ENCODE data around the gene SLC35F2. TPM values are rescaled to one million over a fixed set of nuclear protein-coding genes. Genes with fewer than 3 reads are reported as not detected.

Gene SLC35F2
- total and polyA plus RNA-seq, 2 of the 8 experiments (the other 6 are each of a cell fraction or from before 2014, with no cell fraction given) = 15.1 to 29.7 TPM

GRCh38 chr11:107819361-107820014, 39.1 kb downstream of the SLC35F2 start:
- Histone ChIP-seq H3K36me3 (ENCODE audit: control insufficient read depth in 2 of 4, insufficient read depth in 4 of 4, low read length in 3 of 4) (no peaks in the 10 kb centered on the region; a peak in 1 of 8 replicates), H3K23ac (ENCODE audit: insufficient read length) (no peak overlapping the region), H3K18ac (ENCODE audit: extremely low read depth, low read length) (no peak overlapping the region), H3K14ac (ENCODE audit: insufficient read length) (no peak overlapping the region), H2AK5ac (ENCODE audit: low read depth, low read length) (peak overlapping the region; percentile 65; the same call in 1 of the 2 replicates), H2BK15ac (ENCODE audit: low read length) (no peak overlapping the region), H2BK5ac (ENCODE audit: low read depth, low read length) (no peak overlapping the region), H3K4me2 (ENCODE audit: insufficient read depth in 1 of 2, low read depth in 2 of 2, low read length in 2 of 2) (no peak overlapping the region), H2BK12ac (ENCODE audit: low read depth, low read length) (no peak overlapping the region), H4K20me1 (replicated peaks in 1 of 2; ENCODE audit: control insufficient read depth in 1 of 2, insufficient read depth in 2 of 2, low read length in 2 of 2) (peaks cover 0 to 2% of the 10 kb centered on the region in 2 experiments), H3K4ac (replicated peaks; ENCODE audit: insufficient read length, low read depth, low read length) (no peak overlapping the region), H3K56ac (replicated peaks; ENCODE audit: insufficient read length, low read depth, low read length) (no peak overlapping the region), H3K9ac (replicated peaks in 1 of 4; ENCODE audit: extremely low read depth in 1 of 4, low read depth in 3 of 4, low read length in 3 of 4) (no peak overlapping the region), H2AFZ (ENCODE audit: low read length) (no peak overlapping the region), H3K4me3 (ENCODE audit: extremely low read depth in 1 of 4, insufficient read depth in 2 of 4, low read depth in 3 of 4, low read length in 4 of 4) (no peak overlapping the region), H4K5ac (ENCODE audit: insufficient read length, low read depth, low read length) (no peak overlapping the region), H4K91ac (replicated peaks; ENCODE audit: insufficient read length, low read length) (no peak overlapping the region), H3K27me3 (replicated peaks in 1 of 4; ENCODE audit: control insufficient read depth in 3 of 4, extremely low read depth in 1 of 4, insufficient read depth in 3 of 4, low read length in 3 of 4) (no peaks in the 10 kb centered on the region), H3K79me1 (ENCODE audit: low read depth, low read length) (no peaks in the 10 kb centered on the region; the same call in 1 of the 2 replicates), H3K27ac (ENCODE audit: low read depth, low read length) (no peak overlapping the region), H3K9me3 (ENCODE audit: insufficient read depth in 2 of 2, low read depth in 1 of 2, low read length in 1 of 2) (no peaks in the 10 kb centered on the region), H3K23me2 (ENCODE audit: low read depth, low read length) (no peaks in the 10 kb centered on the region; the same call in 1 of the 2 replicates), H2BK20ac (ENCODE audit: low read length) (no peak overlapping the region), H4K8ac (ENCODE audit: extremely low read depth, insufficient read depth, low read length) (no peak overlapping the region), H3K79me2 (ENCODE audit: control insufficient read depth in 1 of 2, insufficient read depth in 2 of 2, low read length in 2 of 2) (no peaks in the 10 kb centered on the region), H3K4me1 (replicated peaks in 1 of 4; ENCODE audit: control insufficient read depth in 3 of 4, insufficient read depth in 4 of 4, low read length in 3 of 4) (no peaks in the 10 kb centered on the region), H2BK120ac (replicated peaks; ENCODE audit: low read depth, low read length) (no peak overlapping the region)
- FAIRE-seq = no peak
- CTCF ChIA-PET (ENCODE audit: partially characterized antibody) = interaction anchor here (0.8 kb wide), 1 partner anchor 41 kb away, joined by 3 read pairs; no protein-coding TSS in a partner anchor
- POLR2A ChIA-PET (ENCODE audit: partially characterized antibody) = no interaction called here
- WGBS, 2 experiments (ENCODE audit: extremely low coverage in 1 of 2, insufficient coverage in 1 of 2, insufficient read length in 1 of 2, insufficient replicate concordance in 2 of 2, low coverage in 1 of 2, low lambda C conversion rate in 2 of 2, missing lambda C conversion rate in 1 of 2) = 89% methylated on average over 5 of the region's 5 CpGs; no CpG with 5 or more reads in 1 of the 2 experiments
- no peak for DNase-seq (ENCODE audit: low read depth in 1 of 2, low spot score in 2 of 2)
- no peak for TF ChIP-seq HDAC2 (IDR thresholded peaks at IDR 0.05; ENCODE audit: borderline replicate concordance in 1 of 2, low read depth in 2 of 2, low read length in 2 of 2)
- TF ChIP-seq POLR2AphosphoS5 (IDR thresholded peaks at IDR 0.05; ENCODE audit: low read depth, low read length) = no peak
- no peak for TF ChIP-seq TAF1 (IDR thresholded peaks at IDR 0.05; ENCODE audit: low read depth, low read length)
- TF ChIP-seq EP300 (IDR thresholded peaks at IDR 0.05; ENCODE audit: borderline replicate concordance in 1 of 2, low read depth in 2 of 2, low read length in 2 of 2) = no peak
- TF ChIP-seq CEBPB (IDR thresholded peaks at IDR 0.05; ENCODE audit: low read depth, low read length) = no peak
- no peak for TF ChIP-seq GABPA (IDR thresholded peaks at IDR 0.05; ENCODE audit: borderline replicate concordance, insufficient read depth, low read length)
- no peak for TF ChIP-seq CHD1 (IDR thresholded peaks at IDR 0.05; ENCODE audit: low read depth, low read length)
- TF ChIP-seq, protein P1, sequence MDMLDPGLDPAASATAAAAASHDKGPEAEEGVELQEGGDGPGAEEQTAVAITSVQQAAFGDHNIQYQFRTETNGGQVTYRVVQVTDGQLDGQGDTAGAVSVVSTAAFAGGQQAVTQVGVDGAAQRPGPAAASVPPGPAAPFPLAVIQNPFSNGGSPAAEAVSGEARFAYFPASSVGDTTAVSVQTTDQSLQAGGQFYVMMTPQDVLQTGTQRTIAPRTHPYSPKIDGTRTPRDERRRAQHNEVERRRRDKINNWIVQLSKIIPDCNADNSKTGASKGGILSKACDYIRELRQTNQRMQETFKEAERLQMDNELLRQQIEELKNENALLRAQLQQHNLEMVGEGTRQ (IDR thresholded peaks at IDR 0.05; ENCODE audit: low read length) = no peak
- no peak for TF ChIP-seq CBX5 (IDR thresholded peaks at IDR 0.05; ENCODE audit: low read depth, low read length)
- no peak for TF ChIP-seq KDM1A (IDR thresholded peaks at IDR 0.05; ENCODE audit: borderline replicate concordance, low read length)
- no peak for TF ChIP-seq JUND (IDR thresholded peaks at IDR 0.05; ENCODE audit: low read length)
- TF ChIP-seq TEAD4 (IDR thresholded peaks at IDR 0.05; ENCODE audit: low read depth, low read length) = no peak

All from H1 (cell line).